Thoracic aorta (tissue), 2 donors: ENCODE data around the gene SCN10A. TPM values are rescaled to one million over a fixed set of nuclear protein-coding genes. Genes with fewer than 3 reads are reported as not detected.

Source experiments
- ATAC-seq: fragments of 150-250 bp; one replicate; pipeline ENCODE4 v1.8.0; 2017; ENCODE audit warnings: low read depth; ENCODE audit not compliant: insufficient number of reproducible peaks, low FRiP score
- DNase-seq: peaks from one replicate; pipeline ENCODE4 v3.0.0-alpha.2; 2020; ENCODE audit warnings: low spot score
- H3K27ac ChIP-seq, 2 donors: fragments of 200-600 bp; sonication (generic); 1 replicate in 1 of 2; 2 replicates in 1 of 2; pipeline ENCODE4 v1.5.1; 2016; ENCODE audit warnings: mild to moderate bottlenecking in 2 of 2, moderate library complexity in 2 of 2
- H3K27me3 ChIP-seq: fragments of 200-600 bp; sonication (generic); replicated peaks from 2 replicates; pipeline ENCODE4 v1.6.0; 2016; ENCODE audit warnings: mild to moderate bottlenecking; ENCODE audit not compliant: insufficient read depth
- H3K36me3 ChIP-seq: fragments of 200-600 bp; sonication (generic); one replicate; pipeline ENCODE4 v1.5.1; 2016
- H3K4me1 ChIP-seq, 2 donors: fragments of 200-600 bp; sonication (generic); 1 replicate in 1 of 2; 2 replicates in 1 of 2; pipeline versions ENCODE4 v1.5.1 to v1.6.0; 2016; ENCODE audit warnings: low read depth in 2 of 2, mild to moderate bottlenecking in 1 of 2; ENCODE audit not compliant: control insufficient read depth in 1 of 2
- H3K4me3 ChIP-seq: fragments of 200-600 bp; sonication (generic); 2 replicates; pipeline ENCODE4 v1.5.1; 2016; ENCODE audit warnings: mild to moderate bottlenecking
- H3K9me3 ChIP-seq: fragments of 200-600 bp; sonication (generic); 2 replicates; pipeline ENCODE4 v1.5.1; 2016
- total RNA-seq, 2 donors: library from RNA; depleted of rRNA; stranded (reverse); fragments of >200 nt; gene quantifications; one replicate each; pipeline versions ENCODE4 v1.1.0 to v1.2.3, GENCODE V29; 2016
- TF ChIP-seq, protein P1 (sequence below): fragments of 200-600 bp; sonication (generic); IDR thresholded peaks from one replicate; pipeline ENCODE4 v1.5.1; 2019; ENCODE audit warnings: antibody characterized with exemption

The SCN10A gene
- total RNA-seq, 2 donors from 2014 or later, result not detected

DNA sequence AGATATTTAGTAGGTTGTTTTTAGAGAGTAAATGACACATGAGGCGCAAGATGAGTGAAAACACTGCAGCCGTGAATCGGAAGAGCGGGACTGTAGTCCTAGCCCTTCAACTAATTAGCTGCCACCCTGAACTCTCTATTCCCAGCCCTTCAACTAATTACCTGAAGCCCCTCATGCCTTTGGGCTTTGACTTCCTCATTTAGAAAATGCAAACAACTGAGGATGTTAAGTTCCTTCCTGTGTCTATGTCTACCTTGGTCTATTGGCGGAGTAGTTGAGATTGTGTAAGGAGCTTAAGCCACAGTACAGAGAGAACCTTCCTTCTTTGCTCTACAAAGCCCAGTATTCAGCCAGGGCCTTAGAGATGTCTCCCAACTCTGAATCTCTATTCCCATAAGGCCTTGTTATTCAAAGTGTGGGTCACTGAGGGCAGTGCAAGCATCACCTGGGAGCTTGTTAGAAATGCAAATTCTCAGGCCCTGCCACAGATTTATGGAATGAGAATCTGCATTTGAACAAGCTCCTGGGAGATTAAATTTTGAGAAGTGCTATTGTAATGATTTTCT, 94.7 kb downstream of the SCN10A start:
- no peak for ATAC-seq
- no peaks in the 10 kb centered on the region for H3K9me3 ChIP-seq
- no peaks in the 10 kb centered on the region for H3K36me3 ChIP-seq
- peak overlapping the region in 1 of 2 donors; percentile 59 for H3K27ac ChIP-seq
- TF ChIP-seq, protein P1, sequence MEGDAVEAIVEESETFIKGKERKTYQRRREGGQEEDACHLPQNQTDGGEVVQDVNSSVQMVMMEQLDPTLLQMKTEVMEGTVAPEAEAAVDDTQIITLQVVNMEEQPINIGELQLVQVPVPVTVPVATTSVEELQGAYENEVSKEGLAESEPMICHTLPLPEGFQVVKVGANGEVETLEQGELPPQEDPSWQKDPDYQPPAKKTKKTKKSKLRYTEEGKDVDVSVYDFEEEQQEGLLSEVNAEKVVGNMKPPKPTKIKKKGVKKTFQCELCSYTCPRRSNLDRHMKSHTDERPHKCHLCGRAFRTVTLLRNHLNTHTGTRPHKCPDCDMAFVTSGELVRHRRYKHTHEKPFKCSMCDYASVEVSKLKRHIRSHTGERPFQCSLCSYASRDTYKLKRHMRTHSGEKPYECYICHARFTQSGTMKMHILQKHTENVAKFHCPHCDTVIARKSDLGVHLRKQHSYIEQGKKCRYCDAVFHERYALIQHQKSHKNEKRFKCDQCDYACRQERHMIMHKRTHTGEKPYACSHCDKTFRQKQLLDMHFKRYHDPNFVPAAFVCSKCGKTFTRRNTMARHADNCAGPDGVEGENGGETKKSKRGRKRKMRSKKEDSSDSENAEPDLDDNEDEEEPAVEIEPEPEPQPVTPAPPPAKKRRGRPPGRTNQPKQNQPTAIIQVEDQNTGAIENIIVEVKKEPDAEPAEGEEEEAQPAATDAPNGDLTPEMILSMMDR, result no peak
- H3K4me1 ChIP-seq, result peaks cover 19 to 71% of the 10 kb centered on the region in 2 donors
- no peaks in the 10 kb centered on the region for H3K27me3 ChIP-seq
- no peak for DNase-seq
- no peak overlapping the region for H3K4me3 ChIP-seq

DNA sequence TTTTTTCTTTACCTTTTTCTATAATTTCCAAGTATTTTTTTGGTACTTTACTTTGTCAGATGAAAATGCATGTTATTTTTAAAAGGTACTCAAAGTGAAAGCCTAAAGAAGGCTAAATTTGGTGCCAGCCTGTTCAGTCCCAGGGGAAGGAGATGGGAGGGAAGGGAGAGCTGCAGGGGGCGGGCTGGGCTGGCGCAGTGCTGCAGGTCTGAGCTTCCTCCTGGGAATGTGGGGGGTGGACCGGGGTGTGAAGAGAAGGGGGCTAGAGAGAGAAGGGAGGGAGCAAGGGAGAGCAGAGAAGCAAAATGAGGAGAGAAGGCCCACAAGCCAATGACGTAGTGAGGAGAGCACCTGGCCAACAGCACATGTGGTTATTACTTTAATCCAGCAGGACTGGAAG, 95.6 kb downstream of the SCN10A start:
- Histone ChIP-seq H3K36me3 (no peaks in the 10 kb centered on the region), H3K4me1 (peaks cover 19 to 62% of the 10 kb centered on the region in 2 donors), H3K27me3 (no peaks in the 10 kb centered on the region), H3K27ac (no peak overlapping the region), H3K4me3 (no peak overlapping the region), H3K9me3 (no peaks in the 10 kb centered on the region)
- ATAC-seq, result no peak
- DNase-seq, result no peak
- TF ChIP-seq, protein P1, result no peak

DNA sequence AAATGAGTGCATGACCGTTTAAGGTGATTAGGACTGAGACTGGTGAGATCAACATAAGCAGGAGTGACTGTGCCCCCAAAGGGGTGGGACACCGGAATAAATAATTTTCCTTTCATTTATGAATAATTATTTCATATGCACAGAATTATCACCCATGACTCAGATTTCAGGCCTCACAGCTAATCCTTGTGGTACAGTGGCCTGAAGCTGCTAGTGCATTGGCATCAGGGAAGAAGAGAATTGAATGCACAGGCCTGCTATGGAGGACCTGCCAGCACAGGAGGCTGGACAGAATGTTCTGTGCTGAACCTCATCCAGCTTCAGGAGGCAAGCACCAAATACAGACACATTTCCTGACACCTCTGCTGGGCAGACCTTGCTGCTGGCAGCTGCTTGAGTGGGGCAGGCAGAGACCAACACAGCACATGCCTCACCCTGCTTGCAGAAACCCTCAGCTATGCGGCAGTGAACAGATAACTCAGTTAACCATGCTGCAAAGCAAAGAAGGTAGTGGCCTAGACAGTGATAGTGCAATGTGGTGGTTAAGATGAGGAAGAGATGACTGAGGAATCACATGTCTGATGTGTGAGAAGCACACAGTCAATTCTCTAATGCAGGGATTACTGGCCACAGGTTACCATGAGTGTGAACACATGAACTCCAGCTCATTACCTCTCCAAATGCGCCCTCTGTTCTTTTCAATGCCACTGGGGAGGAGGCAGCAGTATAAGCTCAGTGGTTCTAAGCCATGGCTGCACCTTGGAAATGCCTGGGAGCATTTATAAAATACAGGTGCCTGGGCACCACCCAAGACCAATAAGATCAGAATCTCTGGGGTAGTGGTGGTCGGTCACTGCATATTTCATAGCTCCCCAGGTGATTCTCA, 98.4 kb downstream of the SCN10A start:
- no peak for ATAC-seq
- TF ChIP-seq, protein P1, result no peak
- no peak for DNase-seq
- Histone ChIP-seq H3K4me1 (peaks cover 7 to 40% of the 10 kb centered on the region in 2 donors), H3K27me3 (no peaks in the 10 kb centered on the region), H3K4me3 (no peak overlapping the region), H3K9me3 (no peaks in the 10 kb centered on the region), H3K36me3 (no peaks in the 10 kb centered on the region), H3K27ac (peak overlapping the region in 1 of 2 donors; percentile 3)

DNA sequence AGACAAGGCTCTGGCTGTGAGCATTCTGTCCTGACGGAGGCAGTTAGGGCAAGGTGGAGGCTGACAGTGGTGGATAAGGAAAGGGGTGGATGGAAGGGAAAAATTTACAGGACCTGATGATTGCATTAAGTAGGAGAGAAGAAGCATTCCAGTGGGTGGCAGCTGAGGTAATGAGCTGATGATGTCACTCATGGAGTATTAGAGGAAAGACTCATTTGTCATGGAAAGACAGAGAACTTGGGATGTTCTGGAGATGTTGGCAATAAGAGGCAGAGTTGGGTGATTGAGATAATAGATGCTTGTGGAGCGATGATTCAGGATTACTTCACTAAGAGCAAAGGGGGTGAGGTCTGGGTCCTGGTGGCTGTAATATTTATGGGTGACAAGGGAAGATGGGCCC, 102.9 kb downstream of the SCN10A start:
- no peaks in the 10 kb centered on the region for H3K36me3 ChIP-seq
- no peaks in the 10 kb centered on the region for H3K27me3 ChIP-seq
- DNase-seq (no peak), ATAC-seq (no peak)
- TF ChIP-seq, protein P1, result no peak
- H3K4me1 ChIP-seq, result peaks cover 0 to 6% of the 10 kb centered on the region in 2 donors
- H3K9me3 ChIP-seq, result no peaks in the 10 kb centered on the region
- H3K27ac ChIP-seq, result no peak overlapping the region
- no peak overlapping the region for H3K4me3 ChIP-seq

DNA sequence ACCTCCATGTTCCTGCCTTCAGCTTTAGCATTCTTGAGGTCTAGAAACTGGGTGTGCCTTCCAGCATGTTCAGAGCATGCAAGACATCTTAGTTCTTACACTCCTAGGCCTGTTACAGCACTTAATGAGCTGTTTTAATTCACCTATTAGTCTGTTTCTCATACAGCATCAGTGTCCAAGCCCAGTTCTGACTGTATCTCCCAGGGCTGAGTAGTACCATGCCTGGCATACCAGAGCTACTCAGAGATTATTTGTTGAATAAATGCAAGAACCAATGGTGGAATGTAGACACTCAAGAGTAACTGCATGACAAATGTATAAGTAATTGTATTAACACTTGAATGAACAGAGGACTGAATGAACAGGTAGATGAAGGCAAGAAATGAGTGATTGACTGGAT, 104.7 kb downstream of the SCN10A start:
- Histone ChIP-seq H3K9me3 (no peaks in the 10 kb centered on the region), H3K36me3 (no peaks in the 10 kb centered on the region), H3K4me1 (no peaks in the 10 kb centered on the region), H3K27ac (no peak overlapping the region), H3K4me3 (no peak overlapping the region), H3K27me3 (no peaks in the 10 kb centered on the region)
- ATAC-seq (no peak), DNase-seq (no peak)
- TF ChIP-seq, protein P1, result no peak
